ENCODE data around the gene MPIG6B.
"Not testable (repeated sequence)": the region's sequence is repeated elsewhere in the genome, so short reads cannot be mapped to it uniquely, and the experiment has no call there.

The MPIG6B gene

DNA sequence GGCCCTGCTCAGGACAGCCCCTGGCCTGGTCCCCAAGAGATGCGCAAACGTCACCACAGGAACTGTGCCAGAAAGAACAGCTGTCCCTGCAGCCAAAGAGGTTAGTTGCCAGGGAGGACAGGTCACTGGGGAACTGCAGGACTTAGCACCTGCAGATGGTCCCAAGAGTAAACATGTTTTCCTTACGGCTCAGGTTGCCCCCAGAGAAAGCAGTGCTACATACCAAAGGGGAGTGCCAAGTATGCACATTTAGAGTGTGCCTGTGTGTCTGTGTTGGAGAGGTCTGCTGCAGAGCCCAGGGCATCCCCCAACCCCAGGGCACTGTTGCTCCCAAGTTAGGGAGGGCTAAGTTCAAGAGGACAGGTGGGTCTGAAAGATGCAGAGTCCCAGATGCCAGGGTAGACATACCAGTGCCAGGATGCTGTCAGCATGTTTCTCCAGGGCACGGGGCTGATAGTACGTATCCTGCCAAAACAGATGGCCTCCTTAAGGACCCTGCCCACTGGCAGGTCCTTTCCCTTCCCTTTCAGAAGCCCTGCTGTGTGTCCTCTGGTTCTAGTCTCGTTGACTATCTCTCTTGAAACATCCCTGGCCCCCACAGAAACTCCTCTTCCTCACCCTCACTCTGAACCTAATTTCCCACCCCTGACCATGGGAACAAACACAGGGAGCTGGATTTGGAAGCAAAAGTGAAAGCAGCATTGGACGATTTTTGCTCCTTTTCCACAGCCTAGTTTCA lies 21.3 kb upstream of the MPIG6B start:
- no peak for DNase-seq (ENCODE audit: low read depth)

DNA sequence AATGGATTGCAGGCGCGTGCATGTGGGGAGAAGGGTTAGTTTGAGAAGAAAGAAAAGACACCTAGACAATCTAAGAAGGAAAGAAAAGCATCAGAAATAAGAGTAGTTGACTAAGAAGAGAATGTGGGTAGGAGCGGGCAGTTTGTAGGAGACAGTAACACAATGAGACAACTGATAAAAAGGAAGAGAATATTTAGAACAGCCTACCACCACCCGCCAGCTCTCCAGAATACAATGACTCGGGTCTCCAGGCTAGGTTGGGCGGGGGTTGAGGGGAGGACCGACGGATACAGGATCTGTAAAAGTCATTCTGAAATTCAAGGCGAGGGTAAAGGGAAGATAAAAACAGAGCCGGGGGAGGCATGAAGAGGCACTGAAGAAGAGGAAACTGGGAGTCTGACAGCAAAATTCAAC lies 20.8 kb upstream of the MPIG6B start:
- DNase-seq (ENCODE audit: low read depth): no peak

DNA sequence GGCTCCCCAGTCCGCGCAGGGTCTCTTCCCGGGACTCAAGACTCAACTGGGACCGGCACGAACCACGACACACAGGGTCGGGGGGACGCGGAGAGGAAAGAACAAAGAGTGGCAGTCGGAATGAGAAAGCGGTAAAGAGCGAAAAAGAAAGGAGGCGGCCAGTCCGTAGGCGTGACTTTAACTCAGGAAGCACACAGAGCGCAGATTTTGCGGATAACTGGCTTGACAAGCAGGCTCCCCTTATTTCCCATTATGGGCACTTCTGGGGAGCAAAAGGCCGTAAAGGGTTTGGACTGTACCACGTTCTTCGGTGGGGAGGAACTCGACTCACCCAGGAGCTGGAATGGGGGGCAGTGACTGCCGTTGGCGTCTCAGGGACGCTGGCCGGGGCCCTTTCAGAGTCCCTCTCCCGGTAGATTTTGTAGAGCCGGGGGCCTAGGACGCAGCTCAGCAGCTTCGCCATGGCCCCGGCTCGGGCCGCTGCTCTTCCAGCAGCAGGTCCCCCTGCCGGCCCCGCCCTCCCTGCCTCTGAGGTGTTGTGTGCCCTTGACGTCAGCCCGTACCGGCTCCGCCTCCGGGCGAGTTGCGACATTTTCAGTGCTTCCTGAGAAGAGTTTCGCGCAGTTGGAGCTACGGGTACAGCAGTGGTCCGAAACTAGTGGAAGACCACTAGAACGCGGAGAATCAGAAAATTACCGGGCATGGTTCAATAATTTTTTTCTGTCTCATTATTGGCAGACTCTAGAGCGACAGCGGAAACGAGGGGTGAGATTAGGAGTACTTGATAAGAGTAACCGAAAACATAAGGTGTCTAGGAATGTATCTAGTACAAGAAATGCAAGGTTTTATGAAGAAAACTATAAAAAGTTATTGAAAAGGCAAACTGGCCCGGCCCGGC lies 20.1 kb upstream of the MPIG6B start, which contains the start of gene ABHD16A:
Gene ABHD16A (minus strand): TSS at position 506 of the 898 bp plus-strand sequence. CDS start 43 bp downstream, at position 463.
- DNase-seq (ENCODE audit: low read depth): peak; percentile 86

DNA sequence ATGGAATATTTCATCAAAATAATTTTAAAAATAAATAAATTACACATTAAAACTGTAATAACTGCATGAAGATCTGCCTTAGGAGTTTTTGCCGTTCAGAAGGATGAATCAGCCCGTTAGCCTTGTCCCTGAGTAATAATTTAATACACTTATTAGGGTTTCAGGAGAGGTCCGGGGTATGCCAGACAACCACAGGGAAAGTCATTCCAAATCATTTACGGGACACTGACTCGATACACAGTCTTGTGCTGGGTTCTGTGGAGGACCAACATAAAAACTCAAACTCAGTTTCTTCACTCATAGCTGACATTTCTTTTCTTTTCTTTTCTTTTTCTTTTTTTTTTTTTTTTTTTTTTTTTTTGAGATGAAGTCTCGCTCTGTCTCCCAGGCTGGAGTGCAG lies 17.2 kb upstream of the MPIG6B start:
- DNase-seq (ENCODE audit: low read depth): no peak

DNA sequence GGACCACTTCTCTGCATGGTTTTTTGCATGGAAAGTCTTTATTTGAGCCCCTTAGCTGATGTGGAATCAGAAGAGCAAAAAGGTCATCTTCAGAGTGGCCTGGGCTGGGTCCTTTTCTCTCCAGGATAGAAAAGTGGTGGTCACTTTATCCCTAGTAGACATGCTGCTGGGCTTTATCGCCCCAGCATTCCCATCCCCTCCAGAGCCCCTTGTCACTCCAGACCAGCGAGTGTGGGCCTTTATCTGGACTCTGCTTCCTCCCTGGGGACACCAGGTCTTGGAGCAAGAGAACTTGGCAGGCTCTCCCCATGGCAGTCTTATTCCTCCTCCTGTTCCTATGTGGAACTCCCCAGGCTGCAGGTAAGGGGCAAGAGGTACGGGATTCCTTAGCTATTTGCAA lies 16.6 kb upstream of the MPIG6B start, which contains the start of gene LY6G6F:
Gene LY6G6F (plus strand): TSS at position 268 of the 400 bp plus-strand sequence. CDS start 41 bp downstream, at position 309.
- no peak for DNase-seq (ENCODE audit: low read depth)

DNA sequence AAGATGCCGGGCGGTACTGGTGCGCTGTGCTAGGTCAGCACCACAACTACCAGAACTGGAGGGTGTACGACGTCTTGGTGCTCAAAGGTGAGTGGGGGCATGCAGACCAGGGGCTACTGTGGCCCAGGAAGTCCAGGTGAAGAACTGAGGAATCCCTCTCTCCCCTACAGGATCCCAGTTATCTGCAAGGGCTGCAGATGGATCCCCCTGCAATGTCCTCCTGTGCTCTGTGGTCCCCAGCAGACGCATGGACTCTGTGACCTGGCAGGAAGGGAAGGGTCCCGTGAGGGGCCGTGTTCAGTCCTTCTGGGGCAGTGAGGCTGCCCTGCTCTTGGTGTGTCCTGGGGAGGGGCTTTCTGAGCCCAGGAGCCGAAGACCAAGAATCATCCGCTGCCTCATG lies 15.5 kb upstream of the MPIG6B start:
- no peak for DNase-seq (ENCODE audit: low read depth)

DNA sequence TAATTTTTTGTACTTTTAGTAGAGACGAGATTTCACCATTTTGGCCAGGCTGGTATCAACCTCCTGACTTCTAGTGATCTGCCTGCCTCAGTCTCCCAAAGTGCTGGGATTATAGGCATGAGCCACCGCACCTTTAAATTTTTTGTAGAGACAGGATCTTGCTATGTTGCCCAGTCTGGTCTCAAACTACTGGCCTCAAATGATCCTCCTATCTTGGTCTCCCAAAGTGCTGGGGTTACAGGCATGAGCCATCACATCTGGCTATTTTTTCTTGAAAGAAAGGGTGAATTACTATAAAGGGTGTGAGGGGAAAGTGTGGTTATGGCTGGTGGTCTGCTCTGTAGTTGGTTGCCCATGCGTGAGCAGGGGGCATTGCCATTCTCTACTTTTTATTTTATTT lies 14.9 kb upstream of the MPIG6B start:
- no peak for DNase-seq (ENCODE audit: low read depth)

DNA sequence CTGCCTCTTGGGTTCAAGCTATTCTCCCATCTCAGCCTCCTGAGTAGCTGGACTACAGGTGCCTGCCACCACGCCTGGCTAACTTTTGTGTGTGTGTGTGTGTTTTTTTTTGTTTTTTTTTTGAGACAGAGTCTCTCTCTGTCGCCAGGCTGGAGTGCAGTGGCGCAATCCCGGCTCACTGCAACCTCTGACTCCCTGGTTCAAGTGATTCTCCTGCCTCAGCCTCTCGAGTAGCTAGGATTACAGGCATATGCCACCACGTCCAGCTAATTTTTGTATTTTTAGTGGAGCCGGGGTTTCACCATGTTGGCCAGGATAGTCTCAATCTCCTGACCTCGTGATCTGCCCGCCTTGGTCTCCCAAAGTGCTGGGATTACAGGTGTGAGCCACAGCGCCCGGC lies 14.0 kb upstream of the MPIG6B start:
- not testable (repeated sequence) for DNase-seq (ENCODE audit: low read depth)

DNA sequence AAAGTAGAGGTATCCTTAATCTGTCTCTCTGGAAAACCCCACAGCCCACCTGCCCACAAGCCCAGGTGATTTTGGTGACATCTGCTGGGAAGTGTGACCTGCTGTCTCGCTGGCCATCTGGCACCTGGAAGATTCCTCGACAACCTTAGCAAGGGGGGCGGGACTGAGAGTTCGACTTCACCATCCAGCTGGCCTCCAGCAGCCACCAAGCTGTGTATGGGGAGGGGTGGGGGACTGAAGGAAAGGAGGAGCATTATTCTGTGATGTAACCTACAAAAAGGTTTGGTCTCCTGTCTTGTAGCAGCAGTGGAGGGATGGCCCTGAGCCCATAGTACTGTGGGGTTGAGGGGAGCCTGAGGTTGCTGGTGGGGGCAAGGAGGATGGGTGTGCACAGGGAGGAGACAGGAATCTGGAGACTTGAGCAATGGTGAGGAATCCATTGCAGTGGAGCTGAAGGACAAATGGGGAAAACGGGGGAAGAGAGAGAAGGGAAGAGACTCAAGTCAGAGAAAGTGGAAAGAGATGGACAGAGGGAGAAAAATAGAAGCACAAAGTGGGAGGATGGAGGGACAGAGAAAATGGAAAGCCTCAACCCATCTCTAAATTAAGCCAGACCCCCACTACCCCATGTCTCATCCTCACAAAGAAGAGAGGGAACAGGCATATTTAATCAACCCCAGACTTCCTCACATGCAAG lies 12.5 kb upstream of the MPIG6B start:
- DNase-seq (ENCODE audit: low read depth): no peak

DNA sequence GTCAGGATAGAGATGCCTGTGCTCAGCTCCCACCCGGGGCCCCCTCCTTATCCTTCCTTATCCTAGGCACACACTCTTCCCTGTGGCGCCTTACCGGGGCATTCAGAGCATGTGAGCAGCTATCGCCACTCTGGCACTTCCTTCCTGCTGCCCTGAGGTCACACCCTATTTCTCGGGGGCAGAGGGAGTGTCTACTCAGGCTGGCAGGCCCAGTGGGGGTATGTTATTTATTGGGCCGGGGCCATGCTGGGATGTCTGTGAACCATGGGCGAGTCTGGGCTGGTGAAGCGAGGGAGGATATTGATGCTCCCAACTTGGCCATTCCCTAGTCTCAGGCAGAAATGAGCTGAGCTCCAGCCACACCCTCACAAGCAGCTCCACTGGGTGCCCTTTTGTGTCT lies 11.9 kb upstream of the MPIG6B start:
- no peak for DNase-seq (ENCODE audit: low read depth)

DNA sequence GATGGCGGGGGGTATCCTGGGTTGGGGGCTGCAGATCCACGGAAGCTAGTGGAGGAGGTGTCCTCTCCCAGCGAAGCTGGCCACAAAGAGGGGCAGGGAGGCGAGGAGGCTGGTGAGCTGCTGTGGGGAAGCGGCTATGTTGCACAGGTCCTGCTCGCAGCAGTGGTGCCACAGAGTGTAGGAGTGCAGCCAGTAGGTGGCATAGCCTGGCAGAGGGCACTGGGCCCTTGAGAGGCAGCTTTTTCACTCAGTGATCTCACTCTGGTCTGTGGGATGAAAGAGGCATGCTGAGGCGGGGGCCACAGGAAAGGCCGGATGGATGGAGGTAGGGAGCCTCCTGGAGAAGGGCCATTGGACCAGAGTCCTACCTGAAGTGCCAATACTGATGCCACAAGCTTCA lies 10.9 kb upstream of the MPIG6B start:
- no peak for DNase-seq (ENCODE audit: low read depth)

DNA sequence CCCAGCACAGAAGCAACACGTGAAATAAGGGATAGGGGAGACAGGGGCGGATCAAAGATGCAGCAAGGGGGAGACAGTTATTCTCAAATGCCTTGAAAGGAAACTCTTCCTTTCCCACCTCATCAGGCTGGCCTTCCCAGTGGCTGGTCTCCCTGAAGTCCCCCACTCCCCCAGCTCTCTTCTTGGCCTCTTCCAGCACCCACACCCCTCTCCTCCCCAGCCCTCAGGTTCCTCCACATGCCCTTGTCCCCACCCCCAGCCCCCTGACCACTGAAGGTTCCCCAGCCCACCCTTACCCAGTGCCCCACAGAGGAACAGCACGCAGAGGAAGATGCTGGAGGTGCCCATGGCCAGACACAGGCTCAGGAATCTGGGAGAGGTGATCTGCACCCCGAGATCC lies 9.7 kb upstream of the MPIG6B start:
- no peak for DNase-seq (ENCODE audit: low read depth)

DNA sequence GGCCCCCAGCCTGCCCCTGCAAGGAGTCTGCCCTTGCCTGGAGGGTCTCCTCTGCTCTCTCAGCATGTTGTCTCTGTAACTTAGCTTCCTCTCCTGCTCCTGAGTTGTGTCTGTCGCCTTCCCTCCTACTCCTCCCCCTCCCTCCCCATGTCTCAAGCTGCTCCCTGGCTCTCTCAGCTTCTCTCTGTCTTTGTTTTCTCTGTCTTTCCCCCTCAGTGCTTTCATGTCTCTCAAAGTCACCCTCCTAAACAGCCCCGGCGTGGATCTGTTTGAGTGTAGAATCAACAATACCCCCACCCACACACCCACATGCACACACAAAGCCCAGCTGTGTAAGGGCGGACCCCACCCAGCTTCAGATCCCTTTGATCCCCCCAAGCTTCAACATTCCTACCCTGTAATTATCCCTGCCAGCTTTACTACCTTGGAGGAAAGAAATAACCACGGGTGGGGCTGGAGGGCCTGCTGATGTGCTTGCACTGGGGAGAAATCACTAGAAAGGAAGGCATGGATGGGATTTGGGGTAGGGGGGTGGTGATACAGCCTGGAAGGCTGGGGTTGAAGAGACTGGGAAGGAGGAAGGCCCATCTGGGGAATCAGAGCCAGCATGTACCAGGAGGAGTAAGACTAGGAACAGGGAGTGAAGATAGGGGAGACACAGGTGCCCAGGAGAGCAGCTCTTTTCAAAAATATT lies 9.0 kb upstream of the MPIG6B start:
- no peak for DNase-seq (ENCODE audit: low read depth)

DNA sequence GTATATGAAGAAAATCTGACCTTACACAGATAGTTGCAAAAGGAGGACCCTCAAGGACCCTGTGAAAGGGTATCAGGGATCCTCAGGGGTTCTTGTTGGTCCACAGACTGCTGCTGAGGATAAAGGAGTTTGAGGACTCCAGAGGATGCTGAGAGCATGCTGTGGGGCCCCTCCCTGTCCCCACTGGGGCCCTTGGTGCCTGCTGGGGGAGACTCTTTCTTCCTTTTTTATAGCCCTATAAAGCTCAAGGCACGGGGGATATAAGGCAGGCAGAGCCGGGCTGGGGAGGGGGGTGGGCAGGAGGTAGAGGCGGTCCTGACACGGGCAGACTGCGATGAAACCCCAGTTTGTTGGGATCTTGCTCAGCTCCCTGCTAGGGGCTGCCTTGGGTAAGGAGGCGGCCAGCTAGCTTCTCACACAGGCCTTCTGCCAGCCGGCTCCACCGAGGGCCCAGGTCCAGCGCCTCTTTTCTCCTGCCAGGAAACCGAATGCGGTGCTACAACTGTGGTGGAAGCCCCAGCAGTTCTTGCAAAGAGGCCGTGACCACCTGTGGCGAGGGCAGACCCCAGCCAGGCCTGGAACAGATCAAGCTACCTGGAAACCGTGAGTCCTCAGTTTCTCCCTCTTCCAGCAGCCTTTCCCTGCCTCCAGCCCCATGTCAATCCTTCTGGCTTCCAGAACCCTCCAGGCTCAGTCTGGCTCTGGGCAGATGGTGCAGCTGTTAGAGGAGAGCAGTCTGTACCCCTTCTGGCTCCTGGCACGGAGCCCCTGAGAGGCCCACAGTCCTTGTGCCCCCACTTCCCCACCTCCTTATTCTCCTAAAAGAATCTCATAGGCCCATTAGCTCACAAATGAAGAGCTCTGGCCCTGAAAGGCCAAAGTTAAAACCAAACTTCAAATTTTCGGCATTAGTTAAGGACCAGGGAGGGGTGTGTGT lies 7.9 kb upstream of the MPIG6B start, which contains the start of gene LY6G6D:
Gene LY6G6D (plus strand): TSS at position 327 of the 937 bp plus-strand sequence. CDS start 8 bp downstream, at position 335.
- no peak for DNase-seq (ENCODE audit: low read depth)

DNA sequence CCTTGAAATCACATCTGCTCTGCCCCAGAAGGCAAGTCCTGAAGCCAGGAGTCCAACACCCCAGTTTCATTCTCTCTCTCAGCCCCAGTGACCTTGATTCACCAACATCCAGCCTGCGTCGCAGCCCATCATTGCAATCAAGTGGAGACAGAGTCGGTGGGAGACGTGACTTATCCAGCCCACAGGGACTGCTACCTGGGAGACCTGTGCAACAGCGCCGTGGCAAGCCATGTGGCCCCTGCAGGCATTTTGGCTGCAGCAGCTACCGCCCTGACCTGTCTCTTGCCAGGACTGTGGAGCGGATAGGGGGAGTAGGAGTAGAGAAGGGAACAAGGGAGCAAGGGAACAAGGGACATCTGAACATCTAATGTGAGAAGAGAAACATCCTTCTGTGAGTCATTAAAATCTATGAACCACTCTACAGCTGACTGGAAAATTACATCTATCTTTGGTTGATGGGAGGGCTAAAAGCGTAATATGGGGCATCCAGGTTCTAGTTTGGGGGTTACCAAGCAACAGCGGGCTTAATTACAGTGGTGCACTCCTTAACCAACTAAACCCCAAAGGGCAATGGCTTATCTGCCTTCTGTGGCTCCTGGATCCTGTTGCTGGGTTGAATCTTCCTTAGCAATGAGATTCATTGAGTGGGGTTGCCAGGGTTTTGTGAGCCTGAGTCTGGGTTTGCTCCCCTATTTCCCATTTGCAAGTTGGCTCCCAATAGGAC lies 5.5 kb upstream of the MPIG6B start:
- DNase-seq (ENCODE audit: low read depth): no peak

DNA sequence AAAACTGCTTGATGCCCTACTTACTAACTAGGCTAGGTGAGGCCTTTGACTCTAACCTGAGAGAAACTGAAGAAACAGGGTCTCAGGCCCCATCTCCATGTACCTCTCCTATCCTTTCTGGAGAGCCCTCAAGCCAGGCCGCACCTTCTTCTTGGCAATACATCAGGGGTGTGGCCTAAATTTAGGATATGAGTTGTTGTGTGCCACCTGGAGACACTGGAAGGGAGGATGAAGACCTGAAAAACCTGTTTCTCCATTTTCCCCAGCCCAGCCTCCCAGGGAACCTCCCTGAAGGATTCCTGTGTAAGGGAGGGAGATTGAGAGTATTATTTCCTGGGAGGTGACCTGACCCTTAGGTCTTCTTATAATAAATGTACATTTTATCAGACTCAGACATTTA lies 4.9 kb upstream of the MPIG6B start:
- no peak for DNase-seq (ENCODE audit: low read depth)

DNA sequence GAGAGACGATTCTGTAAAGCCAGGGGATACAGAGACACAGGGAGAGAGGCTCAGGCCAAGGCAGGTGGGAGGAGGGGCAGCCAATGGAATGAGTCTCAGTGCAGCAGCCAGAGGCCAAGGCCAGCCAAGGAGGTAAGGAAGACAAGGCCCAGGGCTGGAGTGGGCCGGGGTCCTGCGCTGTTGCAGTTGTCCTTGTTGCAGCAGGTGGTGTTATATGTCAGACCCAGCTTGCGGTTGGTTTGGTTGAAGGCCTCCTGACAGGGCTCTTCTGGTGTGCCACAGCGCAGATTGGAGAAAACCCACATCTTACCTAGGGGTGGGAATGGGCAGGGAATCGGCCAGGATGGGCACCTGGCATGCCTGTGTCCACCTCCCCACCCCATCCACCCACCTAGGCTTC lies 4.2 kb upstream of the MPIG6B start:
- DNase-seq (ENCODE audit: low read depth): no peak

DNA sequence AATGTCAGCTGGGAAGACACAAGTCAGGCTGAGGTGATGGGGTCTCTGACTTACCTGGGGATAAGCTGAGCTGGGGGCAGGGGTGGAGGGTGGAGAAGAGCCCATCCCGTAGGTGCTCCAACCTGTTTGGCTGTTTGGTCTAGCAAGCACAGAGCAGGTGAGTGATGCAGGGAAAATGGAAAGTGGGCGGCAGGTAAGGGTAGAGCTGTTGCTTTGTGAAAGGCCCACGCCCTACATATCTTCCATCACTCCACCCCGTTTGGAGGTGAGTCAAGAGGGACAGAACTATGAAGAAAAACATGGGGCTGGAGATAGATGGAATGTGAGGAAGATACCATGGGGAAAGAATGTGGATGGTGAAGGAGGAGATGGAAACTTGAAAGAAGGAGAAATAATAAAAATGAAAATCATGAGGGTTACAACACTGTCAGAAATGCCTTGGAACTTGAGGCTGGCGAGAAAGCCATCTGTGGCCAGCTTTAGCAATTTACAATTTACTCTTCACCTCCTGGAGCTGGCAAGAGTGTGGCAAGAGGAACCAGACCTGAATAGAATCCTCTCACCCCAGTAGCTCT lies 2.9 kb upstream of the MPIG6B start:
- DNase-seq (ENCODE audit: low read depth): no peak

DNA sequence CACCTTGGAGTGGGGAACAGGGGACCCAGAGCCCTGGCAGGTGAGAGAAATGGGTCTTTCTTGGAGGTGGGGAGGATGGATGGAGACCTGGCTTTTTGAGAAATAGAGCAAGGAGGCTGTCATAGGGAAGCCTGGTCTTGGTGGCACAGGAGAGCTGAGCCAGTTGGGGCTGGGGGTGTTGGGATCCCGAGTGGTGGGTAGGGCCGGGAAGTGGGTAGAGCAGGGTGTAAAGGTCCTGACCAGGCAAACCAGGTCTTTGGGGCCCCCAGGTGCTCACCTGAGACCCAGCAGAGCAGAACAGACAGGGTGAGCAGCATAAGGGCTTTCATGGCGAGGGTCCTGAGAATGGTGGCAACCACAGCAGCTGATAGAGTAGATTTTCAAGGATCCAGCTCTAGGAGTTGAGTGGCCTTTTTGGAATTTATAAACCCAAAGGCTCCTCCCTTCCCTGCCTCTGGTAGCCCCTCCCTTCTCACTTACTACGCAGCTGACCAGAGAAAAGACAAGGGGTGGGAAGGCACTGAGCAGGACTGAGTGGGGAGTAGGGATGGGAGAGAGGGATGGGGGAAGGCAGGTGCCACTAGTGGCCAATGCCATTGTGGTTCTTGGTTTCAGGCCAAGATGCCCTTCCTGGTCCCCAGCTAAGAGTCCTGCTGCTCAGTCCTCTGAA lies 1.7 kb upstream of the MPIG6B start, which contains the start of gene LY6G6C:
Gene LY6G6C (minus strand): TSS at position 396 of the 670 bp plus-strand sequence. CDS start 67 bp downstream, at position 329.
- DNase-seq (ENCODE audit: low read depth): no peak

Data from stimulated activated CD8-positive, alpha-beta memory T cell treated with anti-CD3 and anti-CD28 coated beads, Interleukin-15, amount 100 ng/mL, for 24 hours (primary cell).